K562 (cell line): ENCODE results near the gene MERTK. TPM values are rescaled to one million over a fixed set of nuclear protein-coding genes. Genes with fewer than 3 reads are reported as not detected.

ENCODE experiments used
- CBFA2T3 ChIP-seq: fragments of 450-650 bp; IDR thresholded peaks from 2 replicates; pipeline ENCODE4 v1.6.1; 2017
- CC2D1A ChIP-seq: fragments of 450-650 bp; IDR thresholded peaks from 2 replicates; pipeline ENCODE4 v1.6.1; 2017; ENCODE audit warnings: mild to moderate bottlenecking
- ETV1 ChIP-seq: fragments of 450-650 bp; conservative IDR thresholded peaks from 2 replicates; pipeline ENCODE4 v1.6.1; 2016; ENCODE audit warnings: missing genetic modification characterization, control low read depth, low read depth, missing compliant biosample characterization
- ILK ChIP-seq: fragments of 450-650 bp; IDR thresholded peaks from 2 replicates; pipeline ENCODE4 v1.6.1; 2016; ENCODE audit warnings: missing genetic modification characterization, low read depth, mild to moderate bottlenecking, missing compliant biosample characterization, moderate library complexity, borderline replicate concordance
- KAT7 ChIP-seq: sonication (generic); formaldehyde crosslinking; IDR thresholded peaks from 2 replicates; pipeline ENCODE4 v1.8.0; 2022; ENCODE audit warnings: missing genetic modification reagents, mild to moderate bottlenecking, borderline replicate concordance
- PPARD ChIP-seq: fragments of 250-450 bp; sonication (Bioruptor Pico); IDR thresholded peaks from 2 replicates; pipeline ENCODE4 v1.8.0; 2022; ENCODE audit warnings: inconsistent platforms, mild to moderate bottlenecking, moderate library complexity
- SIX5 ChIP-seq, 2 experiments: IDR thresholded peaks; 2 replicates each; pipeline ENCODE4 v1.6.1; 2011; ENCODE audit warnings: low read length in 2 of 2, borderline replicate concordance in 1 of 2, low read depth in 1 of 2, mild to moderate bottlenecking in 1 of 2, moderate library complexity in 1 of 2; ENCODE audit not compliant: insufficient read depth in 1 of 2
- U2AF2 ChIP-seq: fragments of 200-400 bp; formaldehyde crosslinking; optimal IDR thresholded peaks from 2 replicates; pipeline ENCODE3; 2017; ENCODE audit warnings: low read depth, mild to moderate bottlenecking, low read length
- ZFP1 ChIP-seq: fragments of 450-650 bp; formaldehyde crosslinking; IDR thresholded peaks from 2 replicates; pipeline ENCODE4 v1.4.0; 2020; ENCODE audit warnings: mild to moderate bottlenecking, mixed read lengths
- polyA plus RNA-seq, 8 experiments: library from polyadenylated mRNA; depleted of rRNA in 4 of 8; stranded (reverse) in 5 of 8; unstranded in 3 of 8; fragments of >200 nt; fragmentation: Nextera tagmentation in 2 of 8; fragmentation: Illumina TruSeq in 1 of 8; extraction: Ambion mirVana in 2 of 8; extraction: Trizol in 1 of 8; gene quantifications; 2 replicates each; pipeline versions ENCODE4 v1.2.1 to v1.2.3, GENCODE V29; 2011 to 2014; ENCODE audit warnings: inconsistent platforms in 1 of 8, missing spikeins in 1 of 8
- total RNA-seq, 7 experiments: library from RNA; depleted of rRNA in 6 of 7; stranded (reverse); fragments of >200 nt in 6 of 7; fragmentation: Illumina TruSeq in 2 of 7; extraction: Trizol in 2 of 7; gene quantifications; 2 replicates each; pipeline versions ENCODE4 v1.2.1 to v1.2.3, GENCODE V29; 2011 to 2021; ENCODE audit warnings: low replicate concordance in 1 of 7
- TF ChIP-seq, protein P1 (sequence below): fragments of 200-600 bp; sonication (generic); IDR thresholded peaks from one replicate; pipeline ENCODE4 v1.6.1; 2012; ENCODE audit warnings: mild to moderate bottlenecking, low read depth, low read length, inconsistent platforms
- TF ChIP-seq, protein P2 (sequence below): fragments of 450-650 bp; IDR thresholded peaks from 2 replicates; pipeline ENCODE4 v1.6.1; 2017; ENCODE audit warnings: antibody characterized with exemption, mild to moderate bottlenecking

The MERTK gene
- total and polyA plus RNA-seq, 9 of the 15 experiments (the other 6 are each of a cell fraction or from before 2014, with no cell fraction given), result 0.23 to 1.6 (median 0.74) TPM

DNA sequence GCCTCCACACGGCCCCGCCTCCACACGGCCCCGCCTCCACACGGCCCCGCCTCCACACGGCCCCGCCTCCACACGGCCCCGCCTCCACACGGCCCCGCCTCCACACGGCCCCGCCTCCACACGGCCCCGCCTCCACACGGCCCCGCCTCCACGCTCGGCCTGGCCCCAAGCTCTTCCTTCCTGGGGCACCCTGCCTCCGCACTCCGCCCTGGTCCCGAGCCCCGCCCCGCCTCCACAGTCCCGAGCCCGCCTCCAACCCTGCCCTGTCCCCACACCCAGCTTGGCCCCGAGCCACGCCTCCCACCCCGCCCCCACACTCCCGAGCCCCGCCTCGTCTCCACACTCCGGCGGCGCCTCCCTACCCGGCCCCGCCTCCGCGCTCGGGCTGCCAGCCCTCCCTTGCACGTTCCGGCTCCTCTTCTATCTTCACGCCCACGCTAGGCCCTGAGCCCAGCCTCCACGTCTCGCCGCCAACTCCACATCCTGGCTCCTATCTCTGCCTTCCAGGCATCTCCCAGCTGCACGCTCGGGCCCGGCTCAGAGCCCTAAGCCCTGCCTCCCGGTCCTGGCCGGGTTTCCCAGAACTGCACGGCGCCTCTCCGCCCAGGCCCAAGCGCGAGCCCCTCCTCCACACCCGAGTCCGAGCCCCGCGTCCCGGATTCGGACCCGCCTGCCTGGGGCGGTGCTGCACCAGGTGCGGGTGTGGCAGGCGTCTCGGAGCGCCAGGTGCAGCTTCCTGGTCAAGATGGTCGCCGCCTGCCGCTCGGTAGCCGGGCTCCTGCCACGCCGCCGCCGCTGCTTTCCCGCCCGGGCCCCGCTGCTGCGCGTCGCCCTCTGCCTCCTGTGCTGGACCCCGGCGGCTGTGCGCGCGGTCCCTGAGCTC lies 156.7 kb downstream of the MERTK start, which contains the start of gene TMEM87B (continued):
- TF ChIP-seq, protein P1, sequence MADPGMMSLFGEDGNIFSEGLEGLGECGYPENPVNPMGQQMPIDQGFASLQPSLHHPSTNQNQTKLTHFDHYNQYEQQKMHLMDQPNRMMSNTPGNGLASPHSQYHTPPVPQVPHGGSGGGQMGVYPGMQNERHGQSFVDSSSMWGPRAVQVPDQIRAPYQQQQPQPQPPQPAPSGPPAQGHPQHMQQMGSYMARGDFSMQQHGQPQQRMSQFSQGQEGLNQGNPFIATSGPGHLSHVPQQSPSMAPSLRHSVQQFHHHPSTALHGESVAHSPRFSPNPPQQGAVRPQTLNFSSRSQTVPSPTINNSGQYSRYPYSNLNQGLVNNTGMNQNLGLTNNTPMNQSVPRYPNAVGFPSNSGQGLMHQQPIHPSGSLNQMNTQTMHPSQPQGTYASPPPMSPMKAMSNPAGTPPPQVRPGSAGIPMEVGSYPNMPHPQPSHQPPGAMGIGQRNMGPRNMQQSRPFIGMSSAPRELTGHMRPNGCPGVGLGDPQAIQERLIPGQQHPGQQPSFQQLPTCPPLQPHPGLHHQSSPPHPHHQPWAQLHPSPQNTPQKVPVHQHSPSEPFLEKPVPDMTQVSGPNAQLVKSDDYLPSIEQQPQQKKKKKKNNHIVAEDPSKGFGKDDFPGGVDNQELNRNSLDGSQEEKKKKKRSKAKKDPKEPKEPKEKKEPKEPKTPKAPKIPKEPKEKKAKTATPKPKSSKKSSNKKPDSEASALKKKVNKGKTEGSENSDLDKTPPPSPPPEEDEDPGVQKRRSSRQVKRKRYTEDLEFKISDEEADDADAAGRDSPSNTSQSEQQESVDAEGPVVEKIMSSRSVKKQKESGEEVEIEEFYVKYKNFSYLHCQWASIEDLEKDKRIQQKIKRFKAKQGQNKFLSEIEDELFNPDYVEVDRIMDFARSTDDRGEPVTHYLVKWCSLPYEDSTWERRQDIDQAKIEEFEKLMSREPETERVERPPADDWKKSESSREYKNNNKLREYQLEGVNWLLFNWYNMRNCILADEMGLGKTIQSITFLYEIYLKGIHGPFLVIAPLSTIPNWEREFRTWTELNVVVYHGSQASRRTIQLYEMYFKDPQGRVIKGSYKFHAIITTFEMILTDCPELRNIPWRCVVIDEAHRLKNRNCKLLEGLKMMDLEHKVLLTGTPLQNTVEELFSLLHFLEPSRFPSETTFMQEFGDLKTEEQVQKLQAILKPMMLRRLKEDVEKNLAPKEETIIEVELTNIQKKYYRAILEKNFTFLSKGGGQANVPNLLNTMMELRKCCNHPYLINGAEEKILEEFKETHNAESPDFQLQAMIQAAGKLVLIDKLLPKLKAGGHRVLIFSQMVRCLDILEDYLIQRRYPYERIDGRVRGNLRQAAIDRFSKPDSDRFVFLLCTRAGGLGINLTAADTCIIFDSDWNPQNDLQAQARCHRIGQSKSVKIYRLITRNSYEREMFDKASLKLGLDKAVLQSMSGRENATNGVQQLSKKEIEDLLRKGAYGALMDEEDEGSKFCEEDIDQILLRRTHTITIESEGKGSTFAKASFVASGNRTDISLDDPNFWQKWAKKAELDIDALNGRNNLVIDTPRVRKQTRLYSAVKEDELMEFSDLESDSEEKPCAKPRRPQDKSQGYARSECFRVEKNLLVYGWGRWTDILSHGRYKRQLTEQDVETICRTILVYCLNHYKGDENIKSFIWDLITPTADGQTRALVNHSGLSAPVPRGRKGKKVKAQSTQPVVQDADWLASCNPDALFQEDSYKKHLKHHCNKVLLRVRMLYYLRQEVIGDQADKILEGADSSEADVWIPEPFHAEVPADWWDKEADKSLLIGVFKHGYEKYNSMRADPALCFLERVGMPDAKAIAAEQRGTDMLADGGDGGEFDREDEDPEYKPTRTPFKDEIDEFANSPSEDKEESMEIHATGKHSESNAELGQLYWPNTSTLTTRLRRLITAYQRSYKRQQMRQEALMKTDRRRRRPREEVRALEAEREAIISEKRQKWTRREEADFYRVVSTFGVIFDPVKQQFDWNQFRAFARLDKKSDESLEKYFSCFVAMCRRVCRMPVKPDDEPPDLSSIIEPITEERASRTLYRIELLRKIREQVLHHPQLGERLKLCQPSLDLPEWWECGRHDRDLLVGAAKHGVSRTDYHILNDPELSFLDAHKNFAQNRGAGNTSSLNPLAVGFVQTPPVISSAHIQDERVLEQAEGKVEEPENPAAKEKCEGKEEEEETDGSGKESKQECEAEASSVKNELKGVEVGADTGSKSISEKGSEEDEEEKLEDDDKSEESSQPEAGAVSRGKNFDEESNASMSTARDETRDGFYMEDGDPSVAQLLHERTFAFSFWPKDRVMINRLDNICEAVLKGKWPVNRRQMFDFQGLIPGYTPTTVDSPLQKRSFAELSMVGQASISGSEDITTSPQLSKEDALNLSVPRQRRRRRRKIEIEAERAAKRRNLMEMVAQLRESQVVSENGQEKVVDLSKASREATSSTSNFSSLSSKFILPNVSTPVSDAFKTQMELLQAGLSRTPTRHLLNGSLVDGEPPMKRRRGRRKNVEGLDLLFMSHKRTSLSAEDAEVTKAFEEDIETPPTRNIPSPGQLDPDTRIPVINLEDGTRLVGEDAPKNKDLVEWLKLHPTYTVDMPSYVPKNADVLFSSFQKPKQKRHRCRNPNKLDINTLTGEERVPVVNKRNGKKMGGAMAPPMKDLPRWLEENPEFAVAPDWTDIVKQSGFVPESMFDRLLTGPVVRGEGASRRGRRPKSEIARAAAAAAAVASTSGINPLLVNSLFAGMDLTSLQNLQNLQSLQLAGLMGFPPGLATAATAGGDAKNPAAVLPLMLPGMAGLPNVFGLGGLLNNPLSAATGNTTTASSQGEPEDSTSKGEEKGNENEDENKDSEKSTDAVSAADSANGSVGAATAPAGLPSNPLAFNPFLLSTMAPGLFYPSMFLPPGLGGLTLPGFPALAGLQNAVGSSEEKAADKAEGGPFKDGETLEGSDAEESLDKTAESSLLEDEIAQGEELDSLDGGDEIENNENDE, result no peak
- TF ChIP-seq ETV1 (tag) (peak; percentile 72), ILK (tag) (no peak), CBFA2T3 (peak; percentile 98), U2AF2 (no peak), KAT7 (CRISPR knock-in tag) (peak; percentile 99), PPARD (CRISPR knock-in tag) (no peak), ZFP1 (no peak), SIX5 (IDR thresholded peaks at IDR 0.05; ENCODE audit: borderline replicate concordance in 1 of 2, insufficient read depth in 1 of 2, low read depth in 1 of 2, low read length in 2 of 2) (no peak), CC2D1A (no peak; the same call in 1 of the 2 replicates)
- TF ChIP-seq, protein P2, sequence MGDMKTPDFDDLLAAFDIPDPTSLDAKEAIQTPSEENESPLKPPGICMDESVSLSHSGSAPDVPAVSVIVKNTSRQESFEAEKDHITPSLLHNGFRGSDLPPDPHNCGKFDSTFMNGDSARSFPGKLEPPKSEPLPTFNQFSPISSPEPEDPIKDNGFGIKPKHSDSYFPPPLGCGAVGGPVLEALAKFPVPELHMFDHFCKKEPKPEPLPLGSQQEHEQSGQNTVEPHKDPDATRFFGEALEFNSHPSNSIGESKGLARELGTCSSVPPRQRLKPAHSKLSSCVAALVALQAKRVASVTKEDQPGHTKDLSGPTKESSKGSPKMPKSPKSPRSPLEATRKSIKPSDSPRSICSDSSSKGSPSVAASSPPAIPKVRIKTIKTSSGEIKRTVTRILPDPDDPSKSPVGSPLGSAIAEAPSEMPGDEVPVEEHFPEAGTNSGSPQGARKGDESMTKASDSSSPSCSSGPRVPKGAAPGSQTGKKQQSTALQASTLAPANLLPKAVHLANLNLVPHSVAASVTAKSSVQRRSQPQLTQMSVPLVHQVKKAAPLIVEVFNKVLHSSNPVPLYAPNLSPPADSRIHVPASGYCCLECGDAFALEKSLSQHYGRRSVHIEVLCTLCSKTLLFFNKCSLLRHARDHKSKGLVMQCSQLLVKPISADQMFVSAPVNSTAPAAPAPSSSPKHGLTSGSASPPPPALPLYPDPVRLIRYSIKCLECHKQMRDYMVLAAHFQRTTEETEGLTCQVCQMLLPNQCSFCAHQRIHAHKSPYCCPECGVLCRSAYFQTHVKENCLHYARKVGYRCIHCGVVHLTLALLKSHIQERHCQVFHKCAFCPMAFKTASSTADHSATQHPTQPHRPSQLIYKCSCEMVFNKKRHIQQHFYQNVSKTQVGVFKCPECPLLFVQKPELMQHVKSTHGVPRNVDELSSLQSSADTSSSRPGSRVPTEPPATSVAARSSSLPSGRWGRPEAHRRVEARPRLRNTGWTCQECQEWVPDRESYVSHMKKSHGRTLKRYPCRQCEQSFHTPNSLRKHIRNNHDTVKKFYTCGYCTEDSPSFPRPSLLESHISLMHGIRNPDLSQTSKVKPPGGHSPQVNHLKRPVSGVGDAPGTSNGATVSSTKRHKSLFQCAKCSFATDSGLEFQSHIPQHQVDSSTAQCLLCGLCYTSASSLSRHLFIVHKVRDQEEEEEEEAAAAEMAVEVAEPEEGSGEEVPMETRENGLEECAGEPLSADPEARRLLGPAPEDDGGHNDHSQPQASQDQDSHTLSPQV, result peak; percentile 54; the same call in 1 of the 2 replicates
